Thyroid gland (tissue), 4 donors: ENCODE measurements around the gene ARL10.

Source experiments
- POLR2A ChIP-seq, 2 donors: fragments of 450-650 bp; IDR thresholded peaks; one replicate each; pipeline ENCODE4 v1.6.1; 2017; ENCODE audit warnings: antibody characterized with exemption in 2 of 2, mild to moderate bottlenecking in 2 of 2, moderate library complexity in 1 of 2
- TF ChIP-seq, protein P1 (sequence below), 6 experiments: fragments of 200-600 bp in 3 of 6; fragments of 450-650 bp in 3 of 6; sonication (generic) in 3 of 6; IDR thresholded peaks; one replicate each; pipeline ENCODE4 v1.5.1; 2016 to 2019; ENCODE audit warnings: antibody characterized with exemption in 6 of 6, mild to moderate bottlenecking in 2 of 6, inconsistent platforms in 1 of 6, moderate library complexity in 1 of 6

DNA sequence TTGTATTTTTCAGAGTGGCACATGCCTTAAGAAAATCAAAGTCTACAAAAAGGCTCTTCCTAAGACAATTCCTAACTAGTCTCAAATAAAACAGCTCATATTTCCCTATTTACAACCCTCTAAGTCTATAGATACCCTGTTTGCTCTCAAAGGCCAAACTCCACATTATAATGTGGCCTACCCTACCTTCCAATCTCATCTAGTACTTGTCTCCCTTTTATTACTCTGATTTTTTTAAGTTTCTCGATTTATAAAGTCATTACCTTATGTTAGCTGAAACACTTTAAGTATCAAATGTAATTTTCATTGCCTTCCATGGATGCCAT lies 23.2 kb upstream of the ARL10 start:
- TF ChIP-seq, protein P1, sequence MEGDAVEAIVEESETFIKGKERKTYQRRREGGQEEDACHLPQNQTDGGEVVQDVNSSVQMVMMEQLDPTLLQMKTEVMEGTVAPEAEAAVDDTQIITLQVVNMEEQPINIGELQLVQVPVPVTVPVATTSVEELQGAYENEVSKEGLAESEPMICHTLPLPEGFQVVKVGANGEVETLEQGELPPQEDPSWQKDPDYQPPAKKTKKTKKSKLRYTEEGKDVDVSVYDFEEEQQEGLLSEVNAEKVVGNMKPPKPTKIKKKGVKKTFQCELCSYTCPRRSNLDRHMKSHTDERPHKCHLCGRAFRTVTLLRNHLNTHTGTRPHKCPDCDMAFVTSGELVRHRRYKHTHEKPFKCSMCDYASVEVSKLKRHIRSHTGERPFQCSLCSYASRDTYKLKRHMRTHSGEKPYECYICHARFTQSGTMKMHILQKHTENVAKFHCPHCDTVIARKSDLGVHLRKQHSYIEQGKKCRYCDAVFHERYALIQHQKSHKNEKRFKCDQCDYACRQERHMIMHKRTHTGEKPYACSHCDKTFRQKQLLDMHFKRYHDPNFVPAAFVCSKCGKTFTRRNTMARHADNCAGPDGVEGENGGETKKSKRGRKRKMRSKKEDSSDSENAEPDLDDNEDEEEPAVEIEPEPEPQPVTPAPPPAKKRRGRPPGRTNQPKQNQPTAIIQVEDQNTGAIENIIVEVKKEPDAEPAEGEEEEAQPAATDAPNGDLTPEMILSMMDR (IDR thresholded peaks at IDR 0.05), result no peak
- TF ChIP-seq POLR2A (IDR thresholded peaks at IDR 0.05), result no peak
